H9 (cell line): Measurements from ENCODE around the gene SSX3. TPM values are rescaled to one million over a fixed set of nuclear protein-coding genes. Genes with fewer than 3 reads are reported as not detected.
"Not testable (repeated sequence)": the region's sequence is repeated elsewhere in the genome, so short reads cannot be mapped to it uniquely, and the experiment has no call there.

Experiments
- DNase-seq: peaks from one replicate; pipeline ENCODE4 v3.0.0-alpha.2; 2017
- H2AFZ ChIP-seq: one replicate; pipeline ENCODE4 v1.6.1; 2013; ENCODE audit warnings: mild to moderate bottlenecking, low read length, control low read depth, moderate library complexity
- H2AK5ac ChIP-seq: 2 replicates; pipeline ENCODE4 v1.6.1; 2013; ENCODE audit warnings: low read length, control low read depth, mixed read lengths; ENCODE audit not compliant: insufficient read length
- H2BK120ac ChIP-seq: one replicate; pipeline ENCODE4 v1.6.1; 2013; ENCODE audit warnings: low read depth, mild to moderate bottlenecking, low read length, control low read depth, inconsistent platforms; ENCODE audit not compliant: poor library complexity, severe bottlenecking
- H2BK12ac ChIP-seq: 2 replicates; pipeline ENCODE4 v1.6.1; 2013; ENCODE audit warnings: low read length, control low read depth, mixed read lengths, low read depth; ENCODE audit not compliant: insufficient read length
- H2BK15ac ChIP-seq: 2 replicates; pipeline ENCODE4 v1.6.1; 2013; ENCODE audit warnings: low read depth, low read length, control low read depth
- H2BK20ac ChIP-seq: one replicate; pipeline ENCODE4 v1.6.1; 2013; ENCODE audit warnings: low read depth, mild to moderate bottlenecking, low read length, control low read depth, inconsistent platforms; ENCODE audit not compliant: poor library complexity, severe bottlenecking
- H2BK5ac ChIP-seq: 2 replicates; pipeline ENCODE4 v1.6.1; 2013; ENCODE audit warnings: low read length, control low read depth, mixed read lengths; ENCODE audit not compliant: insufficient read length
- H3K14ac ChIP-seq: 2 replicates; pipeline ENCODE4 v1.6.1; 2013; ENCODE audit warnings: low read length, control low read depth; ENCODE audit not compliant: insufficient read depth
- H3K18ac ChIP-seq: 2 replicates; pipeline ENCODE4 v1.6.1; 2013; ENCODE audit warnings: low read depth, mild to moderate bottlenecking, mixed read lengths, low read length, control low read depth; ENCODE audit not compliant: insufficient read length
- H3K23ac ChIP-seq: 2 replicates; pipeline ENCODE4 v1.6.1; 2013; ENCODE audit warnings: low read length, control low read depth, mixed read lengths, low read depth; ENCODE audit not compliant: insufficient read length
- H3K23me2 ChIP-seq: 2 replicates; pipeline ENCODE4 v1.6.1; 2013; ENCODE audit warnings: low read depth, mild to moderate bottlenecking, mixed read lengths, low read length, control low read depth; ENCODE audit not compliant: insufficient read length, poor library complexity, severe bottlenecking
- H3K27ac ChIP-seq: 2 replicates; pipeline ENCODE4 v1.5.1; 2013; ENCODE audit warnings: low read length, control low read depth, mixed read lengths, low read depth; ENCODE audit not compliant: insufficient read length
- H3K27me3 ChIP-seq: 2 replicates; pipeline ENCODE4 v1.6.1; 2013; ENCODE audit warnings: low read length, control low read depth, inconsistent platforms; ENCODE audit not compliant: insufficient read depth
- H3K4ac ChIP-seq: 2 replicates; pipeline ENCODE4 v1.6.1; 2013; ENCODE audit warnings: low read depth, mild to moderate bottlenecking, control low read depth, inconsistent platforms, low read length, moderate library complexity
- H3K4me1 ChIP-seq: 2 replicates; pipeline ENCODE4 v1.6.1; 2013; ENCODE audit warnings: low read length, control low read depth, inconsistent platforms; ENCODE audit not compliant: insufficient read depth
- H3K4me2 ChIP-seq: 2 replicates; pipeline ENCODE4 v1.6.1; 2013; ENCODE audit warnings: low read length, control low read depth, mixed read lengths; ENCODE audit not compliant: insufficient read length, insufficient read depth
- H3K56ac ChIP-seq: 2 replicates; pipeline ENCODE4 v1.6.1; 2013; ENCODE audit warnings: low read depth, mild to moderate bottlenecking, mixed read lengths, low read length, control low read depth; ENCODE audit not compliant: insufficient read length
- H3K79me1 ChIP-seq: 2 replicates; pipeline ENCODE4 v1.6.1; 2013; ENCODE audit warnings: low read depth, mild to moderate bottlenecking, moderate library complexity, low read length, control low read depth, inconsistent platforms; ENCODE audit not compliant: insufficient read depth, poor library complexity, severe bottlenecking
- H3K79me2 ChIP-seq: 2 replicates; pipeline ENCODE4 v1.6.1; 2013; ENCODE audit warnings: low read length, control low read depth, inconsistent platforms; ENCODE audit not compliant: insufficient read depth
- H3K9ac ChIP-seq: 2 replicates; pipeline ENCODE4 v1.6.1; 2013; ENCODE audit warnings: low read length, control low read depth, mixed read lengths; ENCODE audit not compliant: insufficient read length; ENCODE audit errors: extremely low read depth
- H3K9me3 ChIP-seq: one replicate; pipeline ENCODE4 v1.6.1; 2013; ENCODE audit warnings: low read depth, low read length, inconsistent platforms; ENCODE audit not compliant: control insufficient read depth
- H3T11ph ChIP-seq: one replicate; pipeline ENCODE4 v1.6.1; 2013; ENCODE audit warnings: mild to moderate bottlenecking, low read length, control low read depth, inconsistent platforms
- H4K20me1 ChIP-seq: one replicate; pipeline ENCODE4 v1.6.1; 2013; ENCODE audit not compliant: control insufficient read depth, insufficient read length, insufficient read depth
- H4K5ac ChIP-seq: 2 replicates; pipeline ENCODE4 v1.6.1; 2013; ENCODE audit warnings: low read depth, mild to moderate bottlenecking, mixed read lengths, low read length, control low read depth; ENCODE audit not compliant: insufficient read length
- H4K8ac ChIP-seq: replicated peaks from 2 replicates; pipeline ENCODE4 v1.6.1; 2013; ENCODE audit warnings: low read length, control low read depth, mixed read lengths, low read depth; ENCODE audit not compliant: insufficient read length
- H4K91ac ChIP-seq: 2 replicates; pipeline ENCODE4 v1.6.1; 2013; ENCODE audit warnings: low read depth, mild to moderate bottlenecking, moderate library complexity, mixed read lengths, low read length, control low read depth; ENCODE audit not compliant: insufficient read length
- H3K27ac Mint-ChIP-seq, 3 experiments: 2 replicates in 2 of 3; 3 replicates in 1 of 3; pipeline ENCODE4 v1.8.0; 2020 to 2021; ENCODE audit warnings: mixed read lengths in 3 of 3, mild to moderate bottlenecking in 1 of 3, moderate library complexity in 1 of 3
- H3K27me3 Mint-ChIP-seq: 2 replicates; pipeline ENCODE4 v1.8.0; 2021; ENCODE audit warnings: low read depth, mild to moderate bottlenecking, moderate library complexity, mixed read lengths
- H3K36me3 Mint-ChIP-seq, 3 experiments: 2 replicates in 2 of 3; 3 replicates in 1 of 3; pipeline ENCODE4 v1.8.0; 2020 to 2021; ENCODE audit warnings: low read depth in 3 of 3, mixed read lengths in 3 of 3; ENCODE audit not compliant: insufficient read depth in 1 of 3
- H3K4me1 Mint-ChIP-seq, 2 experiments: 2 replicates each; pipeline ENCODE4 v1.8.0; 2020; ENCODE audit warnings: mixed read lengths in 2 of 2
- H3K4me3 Mint-ChIP-seq, 2 experiments: 2 replicates in 1 of 2; 3 replicates in 1 of 2; pipeline ENCODE4 v1.8.0; 2020 to 2021; ENCODE audit warnings: mild to moderate bottlenecking in 2 of 2, mixed read lengths in 2 of 2, moderate library complexity in 1 of 2
- H3K9me3 Mint-ChIP-seq, 2 experiments: 2 replicates in 1 of 2; 3 replicates in 1 of 2; pipeline ENCODE4 v1.8.0; 2020; ENCODE audit warnings: mild to moderate bottlenecking in 2 of 2, mixed read lengths in 2 of 2, moderate library complexity in 1 of 2
- WGBS: extraction: QIAGEN DNeasy Blood & Tissue Kit; methylation state at CpG from one replicate; pipeline ENCODE4 v1.1.7; 2013; ENCODE audit warnings: missing lambda C conversion rate, low lambda C conversion rate, mixed read lengths; ENCODE audit not compliant: insufficient read length; ENCODE audit errors: extremely low coverage; 5-methylcytosine and 5-hydroxymethylcytosine counted together
- total RNA-seq: library from RNA; stranded (reverse); gene quantifications from 2 replicates; pipeline ENCODE4 v1.2.1, GENCODE V29; 2021
- TF ChIP-seq, protein P1 (sequence below): fragments of 200-600 bp; sonication (generic); conservative IDR thresholded peaks from 3 replicates; pipeline ENCODE4 v1.8.0; 2021; ENCODE audit warnings: antibody characterized with exemption, mild to moderate bottlenecking

SSX3 gene
- total RNA-seq, 1 experiment from 2014 or later = not detected

- no peak overlapping the region for H3K18ac ChIP-seq
- peaks cover 54 to 73% of the 10 kb centered on the region in 2 experiments for H3K9me3 Mint-ChIP-seq
- no peak overlapping the region for H3K23ac ChIP-seq
- no peak overlapping the region for H2AFZ ChIP-seq
- no peak overlapping the region for H4K8ac ChIP-seq
- no peaks in the 10 kb centered on the region for H3K79me1 ChIP-seq
- H3K27me3 ChIP-seq = no peaks in the 10 kb centered on the region
- peaks cover 0 to 6% (median 0%) of the 10 kb centered on the region in 3 experiments; a peak in 3 of 7 replicates for H3K36me3 Mint-ChIP-seq
- H2BK15ac ChIP-seq = no peak overlapping the region
- no peak overlapping the region for H2BK12ac ChIP-seq
- no peak overlapping the region for H2BK120ac ChIP-seq
- no peak overlapping the region for H2BK5ac ChIP-seq
- H3K9ac ChIP-seq = no peak overlapping the region
- H3K4me2 ChIP-seq = no peak overlapping the region
- H4K5ac ChIP-seq = no peak overlapping the region
- TF ChIP-seq, protein P1, sequence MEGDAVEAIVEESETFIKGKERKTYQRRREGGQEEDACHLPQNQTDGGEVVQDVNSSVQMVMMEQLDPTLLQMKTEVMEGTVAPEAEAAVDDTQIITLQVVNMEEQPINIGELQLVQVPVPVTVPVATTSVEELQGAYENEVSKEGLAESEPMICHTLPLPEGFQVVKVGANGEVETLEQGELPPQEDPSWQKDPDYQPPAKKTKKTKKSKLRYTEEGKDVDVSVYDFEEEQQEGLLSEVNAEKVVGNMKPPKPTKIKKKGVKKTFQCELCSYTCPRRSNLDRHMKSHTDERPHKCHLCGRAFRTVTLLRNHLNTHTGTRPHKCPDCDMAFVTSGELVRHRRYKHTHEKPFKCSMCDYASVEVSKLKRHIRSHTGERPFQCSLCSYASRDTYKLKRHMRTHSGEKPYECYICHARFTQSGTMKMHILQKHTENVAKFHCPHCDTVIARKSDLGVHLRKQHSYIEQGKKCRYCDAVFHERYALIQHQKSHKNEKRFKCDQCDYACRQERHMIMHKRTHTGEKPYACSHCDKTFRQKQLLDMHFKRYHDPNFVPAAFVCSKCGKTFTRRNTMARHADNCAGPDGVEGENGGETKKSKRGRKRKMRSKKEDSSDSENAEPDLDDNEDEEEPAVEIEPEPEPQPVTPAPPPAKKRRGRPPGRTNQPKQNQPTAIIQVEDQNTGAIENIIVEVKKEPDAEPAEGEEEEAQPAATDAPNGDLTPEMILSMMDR = no peak
- H2BK20ac ChIP-seq = no peak overlapping the region
- no peak overlapping the region for H3K56ac ChIP-seq
- H3K4me1 ChIP-seq = no peaks in the 10 kb centered on the region
- H3K79me2 ChIP-seq = no peaks in the 10 kb centered on the region
- no peak overlapping the region for H3K27ac Mint-ChIP-seq
- H3K4me1 Mint-ChIP-seq = no peaks in the 10 kb centered on the region
- H3T11ph ChIP-seq = no peak overlapping the region
- no peak overlapping the region for H2AK5ac ChIP-seq
- H3K27ac ChIP-seq = no peak overlapping the region
- no peak overlapping the region for H4K91ac ChIP-seq
- WGBS = no CpG with 5 or more reads among the region's 8 CpGs
- H3K14ac ChIP-seq = no peak overlapping the region
- H4K20me1 ChIP-seq = no peaks in the 10 kb centered on the region
- peaks cover 6% of the 10 kb centered on the region for H3K9me3 ChIP-seq
- no peak overlapping the region for H3K4ac ChIP-seq
- H3K23me2 ChIP-seq = no peaks in the 10 kb centered on the region
- no peak for DNase-seq
- H3K4me3 Mint-ChIP-seq = no peak overlapping the region
- H3K27me3 Mint-ChIP-seq = peaks cover 2% of the 10 kb centered on the region
Observed at GRCh38 chrX:48357681-48358080, 1.2 kb upstream of the SSX3 start.

GRCh38 chrX:48346059-48346458 lies 10.4 kb downstream of the SSX3 start:
- not testable (repeated sequence) for H2BK20ac ChIP-seq, H4K5ac ChIP-seq, H4K20me1 ChIP-seq, H3K4me2 ChIP-seq, H3K23ac ChIP-seq, H3K4me1 Mint-ChIP-seq, H3K36me3 Mint-ChIP-seq, H3K79me1 ChIP-seq, H2AFZ ChIP-seq, H3K4ac ChIP-seq, H3K23me2 ChIP-seq, H3K27me3 Mint-ChIP-seq, H3K56ac ChIP-seq, H3K14ac ChIP-seq, H2BK12ac ChIP-seq, H3K9ac ChIP-seq, H3K4me3 Mint-ChIP-seq, H4K8ac ChIP-seq, H2AK5ac ChIP-seq, H2BK120ac ChIP-seq, H3T11ph ChIP-seq, DNase-seq, H4K91ac ChIP-seq, H3K79me2 ChIP-seq, H3K27ac Mint-ChIP-seq, H3K4me1 ChIP-seq, H3K27ac ChIP-seq, H2BK15ac ChIP-seq, H3K27me3 ChIP-seq, H3K18ac ChIP-seq, H2BK5ac ChIP-seq
- no CpG with 5 or more reads among the region's 8 CpGs for WGBS
- peaks cover 48 to 55% of the 10 kb centered on the region in 2 experiments for H3K9me3 Mint-ChIP-seq
- H3K9me3 ChIP-seq = peaks cover 16% of the 10 kb centered on the region
